H1 (cell line): ENCODE results near the gene MYO9B. TPM values are rescaled to one million over a fixed set of nuclear protein-coding genes. Genes with fewer than 3 reads are reported as not detected.

Experiments
- BCL11A ChIP-seq, 2 experiments: IDR thresholded peaks; one replicate each; pipeline ENCODE4 v1.6.1; 2011; ENCODE audit warnings: low read depth in 2 of 2, low read length in 2 of 2, mild to moderate bottlenecking in 2 of 2
- BRCA1 ChIP-seq: IDR thresholded peaks from 2 replicates; pipeline ENCODE4 v1.6.1; 2012; ENCODE audit warnings: low read depth, low read length, improper control_type of control experiment
- CEBPB ChIP-seq: IDR thresholded peaks from 2 replicates; pipeline ENCODE4 v1.6.1; 2012; ENCODE audit warnings: low read depth, low read length
- CHD2 ChIP-seq: IDR thresholded peaks from 2 replicates; pipeline ENCODE4 v1.6.1; 2012; ENCODE audit warnings: low read length, improper control_type of control experiment
- KDM4A ChIP-seq: IDR thresholded peaks from one replicate; pipeline ENCODE4 v1.7.1; 2012; ENCODE audit warnings: low read depth, mild to moderate bottlenecking, moderate library complexity, low read length, inconsistent platforms; ENCODE audit not compliant: severe bottlenecking
- NANOG ChIP-seq: IDR thresholded peaks from 2 replicates; pipeline ENCODE4 v1.6.1; 2011; ENCODE audit warnings: low read length, low read depth, mild to moderate bottlenecking, inconsistent platforms; ENCODE audit not compliant: insufficient read depth, poor library complexity, severe bottlenecking
- POLR2AphosphoS5 ChIP-seq: IDR thresholded peaks from 2 replicates; pipeline ENCODE4 v1.6.1; 2011; ENCODE audit warnings: low read depth, low read length
- SP4 ChIP-seq: IDR thresholded peaks from 2 replicates; pipeline ENCODE4 v1.6.1; 2012; ENCODE audit warnings: low read length, inconsistent platforms
- TEAD4 ChIP-seq: IDR thresholded peaks from 2 replicates; pipeline ENCODE4 v1.6.1; 2012; ENCODE audit warnings: low read depth, low read length, inconsistent platforms, mixed read lengths
- polyA plus RNA-seq, 7 experiments: library from polyadenylated mRNA; depleted of rRNA in 3 of 7; stranded (reverse) in 5 of 7; unstranded in 2 of 7; fragments of >200 nt in 5 of 7; fragments of 200-250 nt in 2 of 7; gene quantifications; 1 replicate in 5 of 7; 2 replicates in 1 of 7; 4 replicates in 1 of 7; pipeline versions ENCODE4 v1.2.1 to v1.2.3, GENCODE V29; 2011 to 2013; ENCODE audit warnings: missing spikeins in 2 of 7, mixed read lengths in 2 of 7
- total RNA-seq: library from RNA; stranded (reverse); fragmentation: NEBNext Ultra II Directional; extraction: Animal tissue kit (Norgen Biotek cat#: 25700); gene quantifications from 2 replicates; pipeline ENCODE4 v1.2.1, GENCODE V29; 2021

Gene MYO9B
- total and polyA plus RNA-seq, 2 of the 8 experiments (the other 6 are each of a cell fraction or from before 2014, with no cell fraction given): 27.6 to 77.1 TPM

DNA sequence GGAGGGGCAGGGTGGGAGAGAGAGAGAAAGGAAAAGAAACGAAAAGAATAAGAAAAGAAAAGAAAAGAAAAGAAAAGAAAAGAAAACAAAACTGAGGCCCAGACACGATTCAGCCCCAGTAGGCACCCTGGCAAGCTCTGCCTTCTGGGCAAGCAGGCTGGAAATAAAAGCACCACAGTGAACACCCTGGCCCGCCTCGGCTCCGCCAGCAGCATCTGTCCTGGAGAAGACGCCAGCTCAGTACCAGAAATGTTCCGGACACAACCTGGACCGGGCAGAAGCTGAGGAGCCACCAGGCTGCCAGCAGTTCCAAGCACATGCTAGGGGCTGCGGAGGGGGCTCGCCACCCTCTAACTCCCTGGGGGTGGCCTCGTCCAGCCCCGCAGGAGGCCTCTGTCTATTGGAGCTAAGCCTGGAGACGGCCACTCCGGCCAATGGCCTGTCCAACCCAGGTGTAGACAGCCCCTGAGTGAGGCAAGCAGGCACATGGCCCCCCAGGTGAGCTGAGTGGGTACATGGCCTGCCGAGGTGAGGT is 37.5 kb upstream of the MYO9B start (continued):
- TF ChIP-seq CHD2 (no peak), SP4 (no peak), POLR2AphosphoS5 (no peak), BRCA1 (no peak), CEBPB (no peak), NANOG (no peak), BCL11A (IDR thresholded peaks at IDR 0.05; ENCODE audit: low read depth in 2 of 2, low read length in 2 of 2) (no peak), TEAD4 (no peak), KDM4A (no peak)
